Spinal cord (tissue), 10 donors: ENCODE measurements around the gene ZNF24. TPM values are rescaled to one million over a fixed set of nuclear protein-coding genes. Genes with fewer than 3 reads are reported as not detected.

Experiments used
- DNase-seq, 6 donors: peaks; one replicate each; pipeline versions ENCODE4 v3.0.0 to v3.0.0-alpha.2; 2013 to 2015; ENCODE audit warnings: low spot score in 6 of 6, low read depth in 4 of 6
- H3K27ac ChIP-seq: one replicate; pipeline ENCODE4 v1.5.1; 2013; ENCODE audit warnings: low read depth, low read length, control low read depth
- H3K27me3 ChIP-seq: one replicate; pipeline ENCODE4 v1.6.1; 2013; ENCODE audit warnings: low read length; ENCODE audit not compliant: control insufficient read depth, insufficient read depth
- H3K36me3 ChIP-seq: one replicate; pipeline ENCODE4 v1.6.1; 2013; ENCODE audit warnings: low read length; ENCODE audit not compliant: control insufficient read depth, insufficient read depth
- H3K4me1 ChIP-seq: one replicate; pipeline ENCODE4 v1.6.1; 2013; ENCODE audit warnings: low read length; ENCODE audit not compliant: control insufficient read depth, insufficient read depth
- H3K4me3 ChIP-seq: one replicate; pipeline ENCODE4 v1.5.1; 2013; ENCODE audit warnings: low read depth, low read length, control low read depth
- H3K9me3 ChIP-seq: one replicate; pipeline ENCODE4 v1.6.1; 2013; ENCODE audit warnings: low read length; ENCODE audit not compliant: control insufficient read depth, insufficient read depth
- WGBS: methylation state at CpG from one replicate; pipeline ENCODE4 v1.1.5; 2013; ENCODE audit warnings: missing lambda C conversion rate; ENCODE audit not compliant: insufficient coverage; 5-methylcytosine and 5-hydroxymethylcytosine counted together
- polyA plus RNA-seq, 2 donors: library from polyadenylated mRNA; unstranded; fragments of 120-200 nt; gene quantifications; one replicate each; pipeline ENCODE4 v1.2.1, GENCODE V29; 2013; ENCODE audit not compliant: insufficient read length in 2 of 2
- total RNA-seq, 2 donors: library from RNA; depleted of rRNA in 1 of 2; stranded (reverse); fragments of 120-200 nt in 1 of 2; fragments of >200 nt in 1 of 2; gene quantifications; one replicate each; pipeline versions ENCODE4 v1.2.3 to v1.2.4, GENCODE V29; 2013 to 2014
- donor health status: healthy.

ZNF24 gene
- total and polyA plus RNA-seq, 4 donors = 48.0 to 103 (median 65.1) TPM

DNA sequence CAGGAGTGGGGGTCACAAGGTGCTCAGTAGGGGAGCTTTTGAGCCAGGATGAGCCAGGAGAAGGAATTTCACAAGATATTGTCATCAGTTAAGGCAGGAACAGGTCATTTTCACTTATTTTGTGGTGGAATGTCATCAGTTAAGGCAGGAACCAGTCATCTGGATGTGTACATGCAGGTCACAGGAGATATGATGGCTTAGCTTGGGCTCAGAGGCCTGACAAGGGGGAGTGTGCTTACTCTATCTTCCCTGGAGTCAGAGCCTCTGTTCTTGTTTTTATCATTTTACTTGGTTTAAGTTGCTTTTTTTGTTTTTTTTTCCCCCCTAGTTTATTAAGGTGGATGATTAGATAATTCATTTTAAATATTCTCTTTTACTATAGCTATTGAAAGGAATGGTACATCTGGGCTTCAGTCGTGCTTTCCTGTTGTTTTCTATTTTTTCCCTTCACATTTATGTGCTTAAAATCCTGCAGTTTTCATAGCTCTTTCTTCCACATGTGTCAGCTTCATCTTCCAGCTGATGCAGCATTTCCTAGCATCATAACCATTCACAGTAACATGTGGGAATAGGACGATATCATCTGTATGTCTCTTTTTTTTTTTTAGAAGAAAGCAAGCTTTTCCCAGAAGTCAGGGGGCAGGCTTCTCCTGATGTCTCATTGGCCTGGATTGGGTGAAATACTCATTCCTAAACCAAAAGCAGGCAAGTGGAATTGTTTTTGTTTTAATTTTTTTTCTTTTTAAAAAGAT, 17.5 kb upstream of the ZNF24 start:
- no CpG with 5 or more reads among the region's 2 CpGs for WGBS
- no peak overlapping the region for H3K27ac ChIP-seq
- no peaks in the 10 kb centered on the region for H3K27me3 ChIP-seq
- H3K4me1 ChIP-seq = no peaks in the 10 kb centered on the region
- no peaks in the 10 kb centered on the region for H3K9me3 ChIP-seq
- H3K4me3 ChIP-seq = no peak overlapping the region
- peak in 1 of 6 donors; percentile 44 for DNase-seq
- H3K36me3 ChIP-seq = no peaks in the 10 kb centered on the region

DNA sequence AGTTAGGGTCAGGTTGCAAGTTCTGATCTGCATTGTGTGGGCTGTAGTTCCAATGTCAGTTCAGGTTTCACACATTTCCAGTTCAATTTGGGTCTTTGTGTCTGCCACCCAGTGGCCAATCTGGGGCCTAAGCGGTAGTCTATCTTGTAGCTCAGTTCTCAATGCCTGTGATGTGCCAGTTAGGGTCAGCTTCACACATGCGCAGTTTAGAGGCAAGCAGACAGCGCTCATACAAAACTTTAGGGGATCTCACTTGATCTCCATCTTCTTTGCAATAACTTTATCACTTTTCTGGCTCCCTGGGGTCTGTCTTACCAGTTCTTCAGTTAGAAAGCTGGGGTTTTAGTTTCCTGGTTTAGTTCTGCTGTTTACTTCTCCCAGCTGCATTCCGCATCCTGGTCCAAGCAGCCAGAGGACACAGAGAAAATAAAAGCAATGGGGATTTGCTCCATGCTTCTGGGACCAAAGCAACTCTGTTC, 11.0 kb upstream of the ZNF24 start:
- Histone ChIP-seq H3K9me3 (peaks cover 9% of the 10 kb centered on the region), H3K4me1 (no peaks in the 10 kb centered on the region), H3K27ac (peak overlapping the region; percentile 42), H3K27me3 (no peaks in the 10 kb centered on the region), H3K36me3 (no peaks in the 10 kb centered on the region), H3K4me3 (peak overlapping the region; percentile 6)
- WGBS = 28% methylated on average over 3 of the region's 4 CpGs
- DNase-seq = peak in 5 of 6 donors; percentile 63 to 95 (median 71)

DNA sequence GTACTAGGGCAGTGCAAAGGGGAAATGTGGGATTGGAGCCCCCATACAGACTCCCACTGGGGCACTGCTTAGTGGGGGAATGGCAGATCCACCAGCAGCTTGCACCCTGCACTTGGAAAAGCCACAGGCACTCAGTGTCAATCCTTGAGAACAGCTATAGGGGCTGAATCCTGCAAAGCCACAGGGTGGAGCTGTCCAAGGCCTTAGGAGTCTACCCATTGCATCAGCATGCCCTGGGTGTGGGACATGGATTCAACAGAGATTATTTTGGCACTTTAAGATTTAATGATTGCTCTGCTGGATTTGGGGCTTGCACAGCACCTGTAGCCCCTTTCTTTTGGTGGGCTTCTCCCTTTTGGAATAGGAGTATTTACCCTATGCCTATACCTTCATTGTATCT, 8.6 kb upstream of the ZNF24 start:
- Histone ChIP-seq H3K9me3 (peaks cover 9% of the 10 kb centered on the region), H3K4me3 (no peak overlapping the region), H3K36me3 (no peaks in the 10 kb centered on the region), H3K4me1 (no peaks in the 10 kb centered on the region), H3K27me3 (no peaks in the 10 kb centered on the region), H3K27ac (no peak overlapping the region)
- DNase-seq = no peak

DNA sequence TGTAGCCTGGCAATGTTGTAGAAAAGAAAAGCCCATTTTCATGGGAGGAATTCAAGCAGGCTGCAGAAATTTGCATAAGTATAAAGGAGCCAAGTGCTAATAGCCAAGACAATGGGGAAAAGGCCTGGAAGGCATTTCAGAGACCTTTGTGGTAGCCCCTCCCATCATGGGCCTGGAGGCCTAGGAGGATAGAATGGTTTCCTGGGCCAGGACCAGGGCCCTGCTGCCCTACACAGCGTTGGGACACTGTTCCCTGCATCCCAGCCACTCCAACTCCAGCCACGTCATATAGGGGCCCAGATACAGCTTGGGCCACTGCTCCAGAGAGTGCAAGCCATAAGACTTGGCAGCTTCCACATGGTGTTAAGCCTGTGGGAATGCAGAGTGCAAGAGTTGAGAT, 8.1 kb upstream of the ZNF24 start:
- H3K9me3 ChIP-seq = peaks cover 9% of the 10 kb centered on the region
- H3K27ac ChIP-seq = no peak overlapping the region
- H3K4me1 ChIP-seq = no peaks in the 10 kb centered on the region
- no peaks in the 10 kb centered on the region for H3K27me3 ChIP-seq
- DNase-seq = no peak
- WGBS = 85% methylated on average over 2 of the region's 2 CpGs
- no peak overlapping the region for H3K4me3 ChIP-seq
- H3K36me3 ChIP-seq = no peaks in the 10 kb centered on the region

DNA sequence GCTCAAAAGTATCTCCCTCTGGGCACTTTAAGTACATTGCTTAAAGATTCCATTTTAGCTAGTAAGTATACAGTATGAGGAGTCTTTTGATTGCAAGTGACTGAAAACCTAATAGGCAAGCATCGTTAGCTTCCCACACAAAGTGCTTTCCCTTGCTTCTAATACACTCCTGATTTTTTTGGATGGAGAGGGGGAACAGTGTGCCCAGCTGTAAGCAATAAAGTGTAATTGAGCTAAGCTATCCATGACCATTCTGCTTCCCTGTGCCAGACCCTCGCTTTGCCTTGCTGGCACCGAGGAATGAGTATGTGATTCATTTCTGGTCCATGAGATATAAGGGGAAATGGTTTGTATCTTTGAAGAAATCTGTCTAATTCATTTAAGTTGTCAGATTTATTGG, 3.8 kb upstream of the ZNF24 start:
- WGBS = no CpG with 5 or more reads among the region's 3 CpGs

DNA sequence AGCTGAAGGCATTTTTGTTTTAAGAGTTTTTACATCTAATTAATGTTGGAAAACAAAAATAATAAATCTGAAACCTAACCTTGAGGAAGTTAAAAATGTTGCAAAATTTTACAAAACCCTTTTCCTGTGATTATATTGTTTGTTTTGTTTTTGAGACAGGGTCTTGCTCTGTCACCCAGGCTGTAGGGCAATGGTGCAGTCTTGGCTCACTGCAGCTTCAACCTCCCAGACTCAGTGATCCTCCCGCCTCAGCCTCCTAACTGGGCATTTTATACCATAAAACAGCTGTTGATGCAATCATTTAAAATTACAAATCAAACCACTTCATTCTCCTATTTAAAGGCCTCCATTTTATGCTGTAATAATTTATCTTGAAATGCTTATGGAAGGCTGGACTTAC, 1.7 kb upstream of the ZNF24 start:
- DNase-seq = no peak
- Histone ChIP-seq H3K4me3 (peak overlapping the region; percentile 100), H3K27ac (peak overlapping the region; percentile 99), H3K36me3 (peaks cover 3% of the 10 kb centered on the region), H3K4me1 (peaks cover 22% of the 10 kb centered on the region), H3K27me3 (no peaks in the 10 kb centered on the region), H3K9me3 (no peaks in the 10 kb centered on the region)
- 100% methylated on average over 1 of the region's 1 CpG for WGBS

More for the DNA sequence above, 3.8 kb upstream of the ZNF24 start:
- Histone ChIP-seq H3K9me3 (peaks cover 9% of the 10 kb centered on the region), H3K27ac (no peak overlapping the region), H3K4me3 (no peak overlapping the region), H3K36me3 (no peaks in the 10 kb centered on the region), H3K4me1 (peaks cover 19% of the 10 kb centered on the region), H3K27me3 (no peaks in the 10 kb centered on the region)
- DNase-seq = peak in 1 of 6 donors; percentile 73

DNA sequence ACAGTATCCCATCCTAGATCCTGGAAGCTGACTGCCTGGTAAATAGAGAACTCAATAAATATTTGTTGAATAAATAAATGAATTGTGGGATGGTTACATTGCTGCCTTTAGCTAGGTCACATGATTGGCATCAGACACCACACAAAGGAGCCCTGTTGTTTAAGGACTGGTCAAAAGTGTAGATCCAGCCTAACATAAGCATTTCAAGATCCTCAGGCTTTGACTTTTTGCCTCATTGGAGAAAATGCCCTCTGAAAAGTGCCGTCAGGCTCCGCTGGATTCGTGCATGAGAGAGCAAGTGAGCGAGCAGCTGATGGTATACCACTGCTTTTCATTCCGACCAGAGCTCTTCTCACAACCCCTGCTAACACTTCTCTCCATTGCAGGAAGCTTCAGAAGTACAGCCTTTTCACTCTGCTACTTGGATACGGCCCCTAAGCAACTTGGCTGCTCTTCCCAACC, 1.3 kb upstream of the ZNF24 start:
- H3K27me3 ChIP-seq = no peaks in the 10 kb centered on the region
- peak; percentile 44 to 85 (median 68) for DNase-seq
- H3K9me3 ChIP-seq = no peaks in the 10 kb centered on the region
- H3K4me1 ChIP-seq = peaks cover 22% of the 10 kb centered on the region
- peaks cover 3% of the 10 kb centered on the region for H3K36me3 ChIP-seq
- peak overlapping the region; percentile 100 for H3K4me3 ChIP-seq
- WGBS = 4% methylated on average over 6 of the region's 6 CpGs
- peak overlapping the region; percentile 99 for H3K27ac ChIP-seq

DNA sequence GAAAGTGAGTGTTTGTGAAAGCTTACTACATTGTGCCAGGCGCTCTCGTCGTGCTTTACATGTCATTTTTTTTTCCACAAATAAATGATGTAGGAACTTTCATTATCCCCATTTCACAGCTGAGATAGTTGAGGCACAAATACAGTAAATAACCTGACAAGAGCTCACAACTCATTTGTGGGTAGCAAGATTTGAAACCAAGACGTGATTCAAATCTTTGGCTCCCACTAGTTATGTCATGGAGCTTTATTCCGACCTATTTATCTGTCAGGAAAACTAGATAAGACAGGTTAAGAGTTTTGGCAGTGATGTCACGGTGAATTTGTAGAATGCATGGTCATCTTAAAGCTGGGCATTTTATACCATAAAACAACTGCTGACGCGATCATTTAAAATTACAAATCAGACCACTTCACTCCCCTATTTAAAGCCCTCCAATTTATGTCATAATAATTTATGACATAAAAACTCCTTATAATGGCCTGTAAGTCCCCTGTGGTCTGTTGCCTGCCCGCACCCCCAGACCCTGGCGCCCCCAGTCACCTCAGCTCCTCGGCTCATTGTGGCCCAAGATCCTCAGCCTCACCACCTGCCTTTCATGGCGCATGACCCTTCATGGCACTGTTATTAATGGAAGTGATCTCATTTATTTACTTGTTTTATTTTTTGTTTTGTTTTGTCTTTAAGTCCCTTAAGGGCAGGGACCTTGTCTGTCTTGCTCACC, 678 bp upstream of the ZNF24 start:
- Histone ChIP-seq H3K4me3 (peak overlapping the region; percentile 100), H3K27ac (peak overlapping the region; percentile 99), H3K27me3 (no peaks in the 10 kb centered on the region), H3K4me1 (peaks cover 22% of the 10 kb centered on the region), H3K36me3 (peaks cover 8% of the 10 kb centered on the region), H3K9me3 (no peaks in the 10 kb centered on the region)
- no peak for DNase-seq
- WGBS = 21% methylated on average over 3 of the region's 12 CpGs

DNA sequence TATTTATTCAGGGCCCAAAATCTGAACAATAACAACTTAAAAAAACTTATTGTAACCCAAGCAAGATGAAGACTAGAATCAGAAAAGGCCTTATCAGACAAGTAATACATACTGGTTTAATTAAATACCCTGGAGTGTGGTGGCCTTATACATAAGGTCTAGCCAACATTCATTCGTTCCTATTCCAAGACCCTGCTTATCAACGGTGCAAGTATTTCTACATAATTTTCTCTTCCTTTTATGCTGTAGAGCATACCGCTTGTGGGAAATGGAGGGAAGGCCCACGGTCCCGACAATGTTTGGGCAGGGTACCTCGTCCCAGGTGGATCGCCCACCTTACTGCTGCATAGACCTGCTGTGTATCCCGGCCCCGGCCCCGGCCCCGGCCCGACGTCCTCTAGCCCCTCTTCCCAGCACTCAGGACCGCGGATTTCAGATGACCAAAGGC, 708 bp downstream of the ZNF24 start:
- no peaks in the 10 kb centered on the region for H3K27me3 ChIP-seq
- H3K4me3 ChIP-seq = peak overlapping the region; percentile 100
- peaks cover 22% of the 10 kb centered on the region for H3K4me1 ChIP-seq
- H3K9me3 ChIP-seq = no peaks in the 10 kb centered on the region
- peak in 1 of 6 donors; percentile 3 for DNase-seq
- peak overlapping the region; percentile 99 for H3K27ac ChIP-seq
- H3K36me3 ChIP-seq = peaks cover 18% of the 10 kb centered on the region
- WGBS = 0% methylated on average over 12 of the region's 15 CpGs
